ENCODE results near the gene CGB2.

DNA sequence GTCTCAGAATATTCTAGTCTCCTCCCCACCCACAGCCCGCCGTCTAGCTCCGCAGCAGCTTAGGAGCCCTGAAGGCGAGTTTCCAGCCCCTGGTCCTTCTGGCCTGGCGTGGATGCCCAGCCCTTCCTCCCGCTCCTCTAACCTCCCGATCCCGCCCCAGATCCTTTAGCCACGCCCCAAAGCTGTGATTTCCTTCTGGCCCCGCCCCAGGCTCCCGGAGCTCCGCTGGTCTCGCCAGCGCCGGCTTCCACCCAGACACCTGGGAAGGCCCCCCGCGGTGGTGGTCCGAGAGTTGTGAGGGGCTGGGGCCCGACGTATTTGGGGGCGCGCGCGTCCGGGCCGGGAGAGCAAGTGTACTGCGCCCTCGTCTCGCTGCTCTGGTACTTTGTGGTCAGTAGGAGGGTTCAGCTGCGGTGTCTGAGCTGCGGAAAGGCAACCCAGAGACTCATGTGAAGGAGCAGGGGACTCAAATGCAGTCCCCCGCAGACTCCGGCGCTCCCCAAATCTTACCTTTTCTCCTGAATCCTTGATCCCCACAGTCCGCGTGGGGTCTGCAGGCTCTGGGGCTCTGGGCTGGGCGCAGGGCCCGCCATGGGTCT is 26.0 kb downstream of the CGB2 start, which contains the start of gene CGB7:
- TF ChIP-seq MXI1 (conservative IDR thresholded peaks at IDR 0.05; ENCODE audit: poor library complexity, severe bottlenecking), result no peak
- TF ChIP-seq EP300 (conservative IDR thresholded peaks at IDR 0.05; ENCODE audit: poor library complexity, severe bottlenecking), result no peak
